Gastroesophageal sphincter (tissue), 4 donors: ENCODE data around the gene ZNF385B. TPM values are rescaled to one million over a fixed set of nuclear protein-coding genes. Genes with fewer than 3 reads are reported as not detected.

Experiments used
- ATAC-seq: fragments of 150-250 bp; one replicate; pipeline ENCODE4 v1.9.1; 2016; ENCODE audit warnings: mild to moderate bottlenecking, moderate library complexity
- H3K27ac ChIP-seq, 4 donors: fragments of 200-600 bp; sonication (generic) in 3 of 4; 1 replicate in 3 of 4; 2 replicates in 1 of 4; pipeline ENCODE4 v1.5.1; 2016 to 2019
- H3K27me3 ChIP-seq: fragments of 200-600 bp; sonication (generic); one replicate; pipeline ENCODE4 v1.5.1; 2019
- H3K36me3 ChIP-seq, 2 donors: fragments of 200-600 bp; sonication (generic); one replicate each; pipeline ENCODE4 v1.5.1; 2019; ENCODE audit warnings: control low read depth in 1 of 2
- H3K4me1 ChIP-seq, 3 donors: fragments of 200-600 bp; sonication (generic); 1 replicate in 2 of 3; 2 replicates in 1 of 3; pipeline ENCODE4 v1.5.1; 2016 to 2019; ENCODE audit warnings: control low read depth in 2 of 3
- H3K4me3 ChIP-seq, 2 donors: fragments of 200-600 bp; sonication (generic); one replicate each; pipeline ENCODE4 v1.5.1; 2019; ENCODE audit warnings: mild to moderate bottlenecking in 1 of 2, moderate library complexity in 1 of 2
- H3K9me3 ChIP-seq, 3 donors: fragments of 200-600 bp; sonication (generic); one replicate each; pipeline ENCODE4 v1.5.1; 2017 to 2019; ENCODE audit warnings: control low read depth in 2 of 3
- EP300 ChIP-seq: sonication (generic); formaldehyde crosslinking; IDR thresholded peaks from one replicate; pipeline ENCODE4 v1.6.1; 2017; ENCODE audit warnings: antibody characterized with exemption, mild to moderate bottlenecking
- POLR2A ChIP-seq, 2 donors: fragments of 450-650 bp; IDR thresholded peaks; one replicate each; pipeline ENCODE4 v1.6.1; 2017; ENCODE audit warnings: antibody characterized with exemption in 2 of 2, mild to moderate bottlenecking in 2 of 2, moderate library complexity in 1 of 2
- POLR2AphosphoS5 ChIP-seq: sonication (generic); formaldehyde crosslinking; IDR thresholded peaks from one replicate; pipeline ENCODE4 v1.6.1; 2017; ENCODE audit warnings: antibody characterized with exemption
- WGBS, 2 donors: methylation state at CpG; one replicate each; pipeline ENCODE4 v1.1.5; 2018; ENCODE audit warnings: low coverage in 1 of 2; 5-methylcytosine and 5-hydroxymethylcytosine counted together
- total RNA-seq, 4 donors: library from RNA; depleted of rRNA; stranded (reverse); fragments of >200 nt; gene quantifications; one replicate each; pipeline ENCODE4 v1.1.0, GENCODE V29; 2016
- TF ChIP-seq, protein P1 (sequence below), 4 experiments: fragments of 200-600 bp in 2 of 4; fragments of 450-650 bp in 2 of 4; sonication (generic) in 1 of 4; IDR thresholded peaks; one replicate each; pipeline ENCODE4 v1.5.1; 2017 to 2019; ENCODE audit warnings: antibody characterized with exemption in 4 of 4, mild to moderate bottlenecking in 2 of 4, moderate library complexity in 2 of 4

Gene ZNF385B
- total RNA-seq, 4 donors from 2014 or later = 2.7 to 7.6 (median 3.9) TPM

DNA sequence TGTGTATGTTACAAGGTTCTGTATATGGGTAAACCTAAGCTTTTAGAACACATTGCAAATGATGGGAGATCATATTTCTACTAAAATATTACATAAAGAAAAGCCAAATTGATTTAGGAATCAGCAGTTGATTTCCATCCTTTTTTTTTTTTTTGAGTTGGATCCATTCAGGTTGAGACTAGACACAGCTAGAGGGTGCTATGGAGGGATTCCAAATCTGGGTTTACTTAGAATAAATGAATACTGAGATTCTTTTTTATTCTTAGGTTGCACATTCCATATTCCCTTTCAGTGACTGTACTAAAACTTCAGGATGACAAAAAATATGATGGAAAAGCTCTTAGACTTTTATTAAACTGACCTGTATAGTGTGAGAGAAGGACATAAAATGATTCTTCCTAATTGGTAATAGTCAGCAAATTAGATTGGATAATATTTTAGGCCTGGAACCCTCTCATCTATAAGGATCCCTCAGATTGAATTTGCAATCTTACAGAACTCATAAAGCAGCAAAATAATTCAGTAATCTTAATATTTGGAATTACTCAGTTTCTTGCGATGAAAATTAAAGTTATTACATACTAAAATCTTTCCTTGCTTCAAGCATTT, 413.5 kb downstream of the ZNF385B start:
- Histone ChIP-seq H3K4me1 (peaks cover 0 to 13% (median 0%) of the 10 kb centered on the region in 3 donors), H3K4me3 (no peak overlapping the region), H3K27ac (no peak overlapping the region), H3K9me3 (no peaks in the 10 kb centered on the region), H3K27me3 (no peaks in the 10 kb centered on the region), H3K36me3 (no peaks in the 10 kb centered on the region)
- no peak for TF ChIP-seq EP300
- TF ChIP-seq POLR2A (IDR thresholded peaks at IDR 0.05) = no peak
- TF ChIP-seq, protein P1, sequence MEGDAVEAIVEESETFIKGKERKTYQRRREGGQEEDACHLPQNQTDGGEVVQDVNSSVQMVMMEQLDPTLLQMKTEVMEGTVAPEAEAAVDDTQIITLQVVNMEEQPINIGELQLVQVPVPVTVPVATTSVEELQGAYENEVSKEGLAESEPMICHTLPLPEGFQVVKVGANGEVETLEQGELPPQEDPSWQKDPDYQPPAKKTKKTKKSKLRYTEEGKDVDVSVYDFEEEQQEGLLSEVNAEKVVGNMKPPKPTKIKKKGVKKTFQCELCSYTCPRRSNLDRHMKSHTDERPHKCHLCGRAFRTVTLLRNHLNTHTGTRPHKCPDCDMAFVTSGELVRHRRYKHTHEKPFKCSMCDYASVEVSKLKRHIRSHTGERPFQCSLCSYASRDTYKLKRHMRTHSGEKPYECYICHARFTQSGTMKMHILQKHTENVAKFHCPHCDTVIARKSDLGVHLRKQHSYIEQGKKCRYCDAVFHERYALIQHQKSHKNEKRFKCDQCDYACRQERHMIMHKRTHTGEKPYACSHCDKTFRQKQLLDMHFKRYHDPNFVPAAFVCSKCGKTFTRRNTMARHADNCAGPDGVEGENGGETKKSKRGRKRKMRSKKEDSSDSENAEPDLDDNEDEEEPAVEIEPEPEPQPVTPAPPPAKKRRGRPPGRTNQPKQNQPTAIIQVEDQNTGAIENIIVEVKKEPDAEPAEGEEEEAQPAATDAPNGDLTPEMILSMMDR (IDR thresholded peaks at IDR 0.05) = no peak
- TF ChIP-seq POLR2AphosphoS5 = no peak
- WGBS, 2 donors = 0% methylated on average over 1 of the region's 1 CpG
- no peak for ATAC-seq

DNA sequence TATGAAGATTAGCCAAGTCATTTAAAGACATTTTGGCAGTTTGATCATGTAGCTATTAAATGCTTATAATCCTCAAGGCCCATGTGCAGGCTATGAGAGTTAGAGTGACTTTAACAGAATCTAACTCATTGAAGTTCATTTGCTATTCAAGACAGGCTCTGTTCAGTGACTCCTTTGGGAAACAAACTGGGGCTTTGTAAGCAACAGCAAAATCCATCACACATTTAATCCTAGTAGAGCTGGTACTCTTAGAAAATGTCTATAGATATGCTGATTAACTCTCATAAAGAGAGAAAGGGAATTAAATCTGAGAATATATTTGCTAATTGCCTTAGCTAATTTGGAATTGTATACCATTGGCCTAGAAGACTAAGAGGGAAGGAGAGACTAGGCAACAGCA, 414.0 kb downstream of the ZNF385B start:
- no peak for ATAC-seq
- TF ChIP-seq EP300 (no peak), POLR2A (IDR thresholded peaks at IDR 0.05) (no peak), POLR2AphosphoS5 (no peak)
- TF ChIP-seq, protein P1 (IDR thresholded peaks at IDR 0.05) = no peak
- no peaks in the 10 kb centered on the region for H3K36me3 ChIP-seq
- H3K9me3 ChIP-seq = no peaks in the 10 kb centered on the region
- no peak overlapping the region for H3K27ac ChIP-seq
- no peaks in the 10 kb centered on the region for H3K27me3 ChIP-seq
- no peak overlapping the region for H3K4me3 ChIP-seq
- H3K4me1 ChIP-seq = peaks cover 0 to 13% (median 0%) of the 10 kb centered on the region in 3 donors

DNA sequence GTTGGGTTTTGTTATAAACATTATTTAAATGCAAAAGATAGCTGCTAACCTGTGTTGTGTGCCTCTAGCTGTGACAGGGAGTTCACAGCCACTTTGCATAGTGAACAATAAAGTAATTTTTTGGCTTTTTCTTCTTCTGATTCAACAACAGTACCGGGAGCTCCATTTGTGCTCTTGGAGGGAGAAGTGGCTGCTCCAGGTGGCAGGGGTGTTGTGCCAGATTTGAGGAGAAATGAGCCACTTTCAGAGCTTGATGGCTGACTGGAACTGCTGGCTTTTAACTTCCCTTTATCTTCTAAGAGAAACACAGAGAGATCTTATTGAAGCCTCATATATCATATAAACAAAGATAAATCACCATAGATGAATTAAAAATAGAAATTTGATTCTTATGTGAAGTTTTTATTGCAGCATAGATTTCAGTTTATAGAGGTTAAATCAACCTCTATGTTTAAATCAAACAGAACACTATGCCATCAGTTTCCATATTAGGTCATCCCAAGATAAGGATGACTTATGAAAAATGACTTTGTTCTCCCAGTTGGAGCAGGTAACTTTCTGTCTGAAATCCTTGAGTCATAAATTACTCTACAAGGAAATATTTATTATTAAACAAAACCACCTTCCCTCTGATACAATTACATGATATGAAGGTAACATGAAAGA, 414.8 kb downstream of the ZNF385B start:
- 29 to 71% methylated on average over 1 of the region's 1 CpG for WGBS, 2 donors
- no peaks in the 10 kb centered on the region for H3K27me3 ChIP-seq
- peaks cover 0 to 13% (median 0%) of the 10 kb centered on the region in 3 donors for H3K4me1 ChIP-seq
- no peak for ATAC-seq
- H3K36me3 ChIP-seq = no peaks in the 10 kb centered on the region
- TF ChIP-seq, protein P1 (IDR thresholded peaks at IDR 0.05) = no peak
- TF ChIP-seq EP300 = no peak
- no peak for TF ChIP-seq POLR2A (IDR thresholded peaks at IDR 0.05)
- no peak for TF ChIP-seq POLR2AphosphoS5
- H3K9me3 ChIP-seq = no peaks in the 10 kb centered on the region
- H3K4me3 ChIP-seq = no peak overlapping the region
- no peak overlapping the region for H3K27ac ChIP-seq

DNA sequence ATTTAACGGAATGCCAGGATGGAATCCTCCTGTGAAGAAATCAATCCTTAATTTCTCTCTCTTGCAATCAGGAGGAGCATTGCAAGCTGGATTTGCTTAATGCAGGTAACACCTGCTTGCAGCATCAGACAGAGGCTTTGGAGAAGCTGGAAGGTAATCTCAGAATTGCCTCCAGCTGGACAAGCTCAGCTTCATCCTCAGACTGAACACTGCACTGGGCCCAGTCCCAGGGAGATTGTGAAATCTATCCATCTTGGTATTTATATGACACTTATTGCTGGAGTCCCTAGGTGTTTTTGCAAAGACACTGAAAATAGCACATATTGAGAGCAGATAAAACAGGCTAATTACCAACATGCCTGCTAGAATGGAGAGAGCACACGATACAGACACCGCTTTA, 417.4 kb downstream of the ZNF385B start:
- H3K9me3 ChIP-seq = no peaks in the 10 kb centered on the region
- peaks cover 0 to 13% (median 0%) of the 10 kb centered on the region in 3 donors for H3K4me1 ChIP-seq
- no peaks in the 10 kb centered on the region for H3K27me3 ChIP-seq
- no peak overlapping the region for H3K4me3 ChIP-seq
- TF ChIP-seq EP300 (no peak), POLR2AphosphoS5 (no peak), POLR2A (IDR thresholded peaks at IDR 0.05) (no peak)
- TF ChIP-seq, protein P1 (IDR thresholded peaks at IDR 0.05) = no peak
- WGBS, 2 donors = 51 to 76% methylated on average over 3 of the region's 3 CpGs
- ATAC-seq = peak; percentile 69
- H3K36me3 ChIP-seq = no peaks in the 10 kb centered on the region
- no peak overlapping the region for H3K27ac ChIP-seq

DNA sequence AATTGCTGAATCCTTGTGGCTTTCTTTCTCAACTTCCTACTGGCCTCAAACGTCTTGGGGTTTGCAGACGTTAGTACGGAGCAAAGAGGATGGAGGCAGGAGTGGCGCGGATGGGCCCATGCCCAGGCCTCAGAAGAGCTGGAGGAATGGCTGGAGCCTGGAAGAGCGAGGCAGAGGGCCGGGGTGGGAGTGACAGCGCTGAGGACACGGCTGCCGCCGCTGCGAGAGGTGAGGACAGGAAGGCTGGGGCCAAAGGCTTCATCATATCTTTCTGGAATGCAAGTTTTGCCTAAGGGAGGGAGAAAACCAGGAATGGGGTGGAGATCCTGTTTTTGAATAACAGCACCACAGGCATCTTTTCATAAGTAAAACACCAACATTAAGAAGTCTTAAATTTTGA, 418.2 kb downstream of the ZNF385B start:
- Histone ChIP-seq H3K27ac (no peak overlapping the region), H3K4me3 (no peak overlapping the region), H3K4me1 (peaks cover 0 to 13% (median 0%) of the 10 kb centered on the region in 3 donors), H3K36me3 (no peaks in the 10 kb centered on the region), H3K9me3 (no peaks in the 10 kb centered on the region), H3K27me3 (no peaks in the 10 kb centered on the region)
- TF ChIP-seq, protein P1 (IDR thresholded peaks at IDR 0.05) = no peak
- TF ChIP-seq POLR2AphosphoS5 = no peak
- TF ChIP-seq EP300 = no peak
- 63 to 65% methylated on average over 6 to 8 of the region's 12 CpGs for WGBS, 2 donors
- no peak for ATAC-seq
